Right cardiac atrium (tissue), 5 donors: ENCODE data around the gene MTA1. TPM values are rescaled to one million over a fixed set of nuclear protein-coding genes. Genes with fewer than 3 reads are reported as not detected.

Experiments
- ATAC-seq, 2 donors: fragments of 200-7000 bp; cut with Tn5 transposase; one replicate each; pipeline versions ENCODE4 v1.8.0 to v1.9.1; 2020; ENCODE audit warnings: moderate library complexity in 2 of 2, mild to moderate bottlenecking in 1 of 2
- DNase-seq, 3 donors: peaks; one replicate each; pipeline ENCODE4 v3.0.0-alpha.2; 2020
- H3K27ac ChIP-seq: one replicate; pipeline ENCODE4 v1.5.1; 2013; ENCODE audit warnings: mild to moderate bottlenecking, low read length, control low read depth, moderate library complexity
- H3K27me3 ChIP-seq: one replicate; pipeline ENCODE4 v1.6.1; 2013; ENCODE audit not compliant: control insufficient read depth, insufficient read depth
- H3K4me1 ChIP-seq: one replicate; pipeline ENCODE4 v1.6.1; 2013; ENCODE audit warnings: low read length; ENCODE audit not compliant: control insufficient read depth, insufficient read depth
- H3K4me3 ChIP-seq: one replicate; pipeline ENCODE4 v1.5.1; 2013; ENCODE audit warnings: low read length, control low read depth
- H3K9me3 ChIP-seq: one replicate; pipeline ENCODE4 v1.6.1; 2013; ENCODE audit warnings: low read length; ENCODE audit not compliant: control insufficient read depth
- WGBS: extraction: QIAGEN DNeasy Blood & Tissue Kit; methylation state at CpG from one replicate; pipeline ENCODE4 v1.1.7; 2013; 5-methylcytosine and 5-hydroxymethylcytosine counted together
- intact Hi-C, 4 donors: fragments of 100-400 bp; cut with DNase I; formaldehyde crosslinking; loops; one replicate each; pipeline versions ENCODE4 v1.11.0 to v1.14.0; 2022 to 2023
- polyA plus RNA-seq: library from polyadenylated mRNA; stranded (reverse); fragments of 200-250 nt; gene quantifications from one replicate; pipeline ENCODE4 v1.2.3, GENCODE V29; 2013
- total RNA-seq, 4 donors: library from RNA; stranded (reverse); fragmentation: NEBNext Ultra II Directional; extraction: Animal tissue kit (Norgen Biotek cat#: 25700); gene quantifications; one replicate each; pipeline ENCODE4 v1.2.1, GENCODE V29; 2021
- donor health status: healthy with polysubstance abuse.
- donor health status: DM: no; HTN: yes; CAD: no.
- donor health status: DM: no; HTN: no; CAD: no.
- donor health status: DM: no; HTN: yes; CAD: no; lungs with severe emphysema.
- donor health status: DM: yes; HTN: yes; CAD: no.

Gene MTA1
- total and polyA plus RNA-seq, 5 donors: 121 to 179 (median 141) TPM

DNA sequence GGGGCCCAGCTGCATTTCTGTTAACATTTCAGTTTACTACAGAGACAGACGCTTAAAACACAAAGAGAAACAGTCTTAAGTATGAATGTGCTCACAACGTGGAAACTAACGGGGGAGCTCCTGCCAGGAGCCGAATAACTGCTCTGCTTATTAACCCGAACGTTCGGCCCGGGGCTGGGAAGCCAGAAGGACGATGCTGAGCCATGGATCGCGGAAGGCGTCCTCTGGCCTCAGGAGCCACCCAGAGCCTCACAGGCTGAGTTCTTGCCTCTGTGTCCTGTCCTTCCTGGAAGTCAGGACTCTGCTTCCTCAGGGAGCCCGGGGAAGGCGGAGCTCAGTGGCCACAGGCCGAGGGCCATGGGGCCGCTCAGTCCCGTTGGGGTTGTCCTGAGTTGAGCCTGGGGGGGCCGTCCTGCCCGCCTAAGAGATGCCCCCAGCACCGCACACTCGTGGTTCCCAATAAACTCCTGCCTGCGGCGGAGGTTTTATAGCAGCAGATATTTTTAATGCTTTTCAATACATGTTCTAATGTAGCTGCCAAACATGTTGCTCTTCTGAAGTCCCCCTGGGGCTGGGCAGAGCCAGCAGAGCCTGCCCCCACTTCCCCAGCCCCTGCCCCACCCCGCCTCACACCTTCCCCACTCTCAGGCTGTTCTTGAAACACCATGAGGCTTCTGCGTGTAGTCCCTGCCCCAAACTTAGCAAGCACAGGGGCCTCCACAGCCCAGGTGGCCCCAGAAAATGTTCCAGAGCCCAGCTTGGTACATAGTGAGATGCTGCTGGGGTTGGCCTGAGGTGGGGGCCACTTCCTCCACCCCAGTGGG lies 24.7 kb upstream of the MTA1 start:
- no peak overlapping the region for H3K4me3 ChIP-seq
- H3K27me3 ChIP-seq: no peaks in the 10 kb centered on the region
- WGBS: 84% methylated on average over 25 of the region's 25 CpGs
- peaks cover 5% of the 10 kb centered on the region for H3K4me1 ChIP-seq
- intact Hi-C loops: no loop called here
- no peaks in the 10 kb centered on the region for H3K9me3 ChIP-seq
- DNase-seq (peak in 2 of 3 donors; percentile 45 to 55), ATAC-seq (no peak)
- no peak overlapping the region for H3K27ac ChIP-seq

DNA sequence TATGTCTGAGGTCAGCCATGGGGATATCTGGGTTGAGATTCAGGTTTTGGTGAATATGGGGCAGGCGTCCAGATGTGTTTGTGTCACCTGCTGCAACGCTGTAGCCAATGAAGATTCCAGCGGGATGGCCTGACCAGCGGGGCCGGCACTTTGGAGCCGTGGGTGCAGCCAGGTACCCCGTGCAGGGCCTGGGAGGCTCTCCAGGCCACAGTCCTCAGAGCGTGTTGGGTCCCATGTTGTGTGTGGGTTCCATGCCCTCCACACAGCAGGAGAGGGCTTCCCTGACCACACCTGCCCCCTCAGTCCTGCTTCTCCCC lies 24.1 kb upstream of the MTA1 start:
- peak in 1 of 3 donors; percentile 33 for DNase-seq
- H3K4me3 ChIP-seq: no peak overlapping the region
- no peaks in the 10 kb centered on the region for H3K9me3 ChIP-seq
- no peaks in the 10 kb centered on the region for H3K27me3 ChIP-seq
- H3K27ac ChIP-seq: no peak overlapping the region
- peaks cover 5% of the 10 kb centered on the region for H3K4me1 ChIP-seq
- ATAC-seq: no peak
- WGBS: 96% methylated on average over 8 of the region's 8 CpGs
- intact Hi-C loops: no loop called here

DNA sequence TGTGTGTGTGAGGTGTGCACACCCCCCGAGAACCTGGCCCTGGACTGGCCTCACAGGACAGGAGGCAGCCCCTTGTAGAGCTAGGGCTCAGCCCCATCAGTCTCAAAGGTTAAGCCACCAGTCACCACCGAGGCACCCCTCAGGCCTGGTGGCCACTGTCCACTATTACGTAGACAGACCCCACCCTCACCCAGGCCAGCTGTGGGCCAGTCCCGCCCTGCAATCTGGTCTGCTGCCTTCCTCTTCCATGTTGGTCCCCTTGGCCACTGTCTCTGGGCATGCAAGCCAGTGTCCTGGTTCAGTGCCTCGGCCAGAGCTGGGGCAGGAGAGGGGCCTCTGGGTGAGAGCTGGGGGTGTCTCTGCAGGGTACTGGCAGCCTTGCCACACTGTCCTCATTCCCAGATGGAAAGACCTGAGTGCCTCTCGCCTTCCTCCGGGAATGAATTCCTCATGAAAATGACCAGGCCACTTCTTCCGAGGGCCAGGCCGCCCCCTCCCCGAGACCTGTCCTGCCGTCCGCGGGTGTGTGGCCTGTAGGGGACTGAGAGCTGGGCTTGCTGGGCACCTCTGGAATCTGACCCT lies 22.2 kb upstream of the MTA1 start:
- intact Hi-C loops: no loop called here
- H3K27ac ChIP-seq: peak overlapping the region; percentile 28
- no peaks in the 10 kb centered on the region for H3K27me3 ChIP-seq
- WGBS: 79% methylated on average over 13 of the region's 13 CpGs
- peak; percentile 23 to 64 (median 63) for DNase-seq
- no peaks in the 10 kb centered on the region for H3K9me3 ChIP-seq
- peak in 1 of 2 donors; percentile 1 for ATAC-seq
- H3K4me3 ChIP-seq: peak overlapping the region; percentile 84
- peaks cover 5% of the 10 kb centered on the region for H3K4me1 ChIP-seq

GRCh38 chr14:105398044-105398725 lies 21.4 kb upstream of the MTA1 start, which contains the start of gene TEX22:
Gene TEX22, plus strand, starts transcription at chr14:105398538. Its CDS starts 803 bp downstream, at chr14:105399341.
- intact Hi-C loops: no loop called here
- under 1% methylated on average over 77 of the region's 77 CpGs for WGBS
- Histone ChIP-seq H3K4me3 (peak within 1 kb of the TSS; percentile 84), H3K27me3 (no peaks in the 10 kb centered on the region), H3K4me1 (peaks cover 5% of the 10 kb centered on the region), H3K27ac (peak within 1 kb of the TSS; percentile 72), H3K9me3 (no peaks in the 10 kb centered on the region)
- ATAC-seq: peak; percentile 92 to 93
- peak; percentile 93 to 98 (median 98) for DNase-seq

- intact Hi-C loops: no loop called here
- no peaks in the 10 kb centered on the region for H3K27me3 ChIP-seq
- WGBS: 27% methylated on average over 41 of the region's 41 CpGs
- peak in 1 of 3 donors; percentile 22 for DNase-seq
- H3K4me3 ChIP-seq: peak overlapping the region; percentile 84
- H3K4me1 ChIP-seq: peaks cover 5% of the 10 kb centered on the region
- H3K9me3 ChIP-seq: no peaks in the 10 kb centered on the region
- peak; percentile 44 to 68 for ATAC-seq
- H3K27ac ChIP-seq: peak overlapping the region; percentile 65
These were observed 20.7 kb upstream of the MTA1 start for GRCh38 chr14:105398726-105399465.

- Histone ChIP-seq H3K27me3 (no peaks in the 10 kb centered on the region), H3K4me3 (peak overlapping the region; percentile 84), H3K27ac (no peak overlapping the region), H3K4me1 (peaks cover 5% of the 10 kb centered on the region), H3K9me3 (no peaks in the 10 kb centered on the region)
- intact Hi-C loops: no loop called here
- DNase-seq: peak in 2 of 3 donors; percentile 45 to 54
- 78% methylated on average over 8 of the region's 8 CpGs for WGBS
- ATAC-seq: no peak
These were observed 20.2 kb upstream of the MTA1 start for GRCh38 chr14:105399466-105399775.

GRCh38 chr14:105400016-105400415 lies 19.6 kb upstream of the MTA1 start:
- intact Hi-C loops: no loop called here
- 92% methylated on average over 9 of the region's 9 CpGs for WGBS
- peak in 2 of 3 donors; percentile 53 to 57 for DNase-seq
- H3K27ac ChIP-seq: no peak overlapping the region
- no peaks in the 10 kb centered on the region for H3K27me3 ChIP-seq
- no peak for ATAC-seq
- no peak overlapping the region for H3K4me3 ChIP-seq
- peaks cover 5% of the 10 kb centered on the region for H3K4me1 ChIP-seq
- H3K9me3 ChIP-seq: no peaks in the 10 kb centered on the region

DNA sequence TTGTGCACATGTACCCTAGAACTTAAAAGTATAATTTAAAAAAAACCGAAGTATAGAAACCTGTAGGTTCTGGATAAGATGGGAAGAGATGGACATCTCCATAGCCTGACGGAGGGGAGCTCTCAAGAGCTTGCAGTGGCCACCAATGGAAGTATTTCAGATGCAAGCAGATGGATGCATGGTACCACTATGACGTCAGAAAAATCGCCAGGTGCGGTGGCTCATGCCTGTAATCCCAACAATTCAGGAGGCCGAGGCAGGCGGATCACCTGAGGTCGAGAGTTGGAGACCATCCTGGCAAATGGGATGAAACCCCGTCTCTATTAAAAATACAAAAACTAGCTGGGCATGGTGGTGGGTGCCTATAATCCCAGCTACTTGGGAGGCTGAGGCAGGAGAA lies 17.9 kb upstream of the MTA1 start:
- peak in 2 of 3 donors; percentile 37 to 51 for DNase-seq
- intact Hi-C loops: no loop called here
- Histone ChIP-seq H3K4me3 (no peak overlapping the region), H3K9me3 (no peaks in the 10 kb centered on the region), H3K27me3 (no peaks in the 10 kb centered on the region), H3K4me1 (peaks cover 5% of the 10 kb centered on the region), H3K27ac (no peak overlapping the region)
- ATAC-seq: no peak
- WGBS: 97% methylated on average over 9 of the region's 9 CpGs

- no peak overlapping the region for H3K4me3 ChIP-seq
- WGBS: 84% methylated on average over 13 of the region's 13 CpGs
- no peak overlapping the region for H3K27ac ChIP-seq
- intact Hi-C loops: no loop called here
- no peaks in the 10 kb centered on the region for H3K4me1 ChIP-seq
- no peak for DNase-seq
- no peak for ATAC-seq
- H3K27me3 ChIP-seq: no peaks in the 10 kb centered on the region
- H3K9me3 ChIP-seq: no peaks in the 10 kb centered on the region
These were observed 11.0 kb upstream of the MTA1 start for GRCh38 chr14:105408592-105408991.

DNA sequence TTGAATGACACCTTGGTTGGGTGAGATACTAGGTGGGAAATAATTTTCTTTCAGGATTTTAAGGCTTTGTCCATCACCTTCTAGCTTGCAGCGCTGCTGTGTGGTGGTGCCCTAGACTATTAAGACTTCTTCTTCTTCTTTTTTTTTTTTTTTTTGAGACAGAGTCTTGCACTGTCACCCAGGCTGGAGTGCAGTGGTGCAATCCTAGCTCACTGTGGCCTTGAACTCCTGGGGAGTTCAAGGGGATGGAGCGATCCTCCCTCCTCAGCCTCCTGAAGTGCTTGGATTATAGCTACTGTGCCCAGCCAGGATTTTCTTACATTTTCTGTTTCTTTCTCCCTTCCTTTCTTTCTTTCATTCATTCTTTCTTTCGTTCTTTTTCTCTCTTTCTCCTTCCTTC lies 10.3 kb upstream of the MTA1 start:
- Histone ChIP-seq H3K27me3 (no peaks in the 10 kb centered on the region), H3K4me1 (no peaks in the 10 kb centered on the region), H3K9me3 (no peaks in the 10 kb centered on the region), H3K27ac (no peak overlapping the region), H3K4me3 (no peak overlapping the region)
- ATAC-seq (no peak), DNase-seq (peak in 1 of 3 donors; percentile 38)
- intact Hi-C loops: no loop called here
- WGBS: 87% methylated on average over 3 of the region's 3 CpGs

GRCh38 chr14:105410642-105411016 lies 9.0 kb upstream of the MTA1 start:
- H3K4me3 ChIP-seq: no peak overlapping the region
- 39% methylated on average over 5 of the region's 5 CpGs for WGBS

More at GRCh38 chr14:105410642-105411016, 9.0 kb upstream of the MTA1 start:
- Histone ChIP-seq H3K27ac (no peak overlapping the region), H3K9me3 (no peaks in the 10 kb centered on the region), H3K4me1 (no peaks in the 10 kb centered on the region), H3K27me3 (no peaks in the 10 kb centered on the region)
- no peak for ATAC-seq
- DNase-seq: no peak
- intact Hi-C loops: no loop called here
